ENCODE results near the gene SURF4. TPM values are rescaled to one million over a fixed set of nuclear protein-coding genes. Genes with fewer than 3 reads are reported as not detected.

SURF4 gene
- total RNA-seq, 1 experiment from 2014 or later = 171 TPM

GRCh38 chr9:133347985-133348717 lies 27.7 kb downstream of the SURF4 start, which contains the start of the genes MED22 and RPL7A (continued):
- TF ChIP-seq ZBTB43 (CRISPR knock-in tag; IDR thresholded peaks at IDR 0.05) (peak; percentile 43; the same call in 1 of the 2 replicates), CREM (CRISPR knock-in tag; IDR thresholded peaks at IDR 0.05) (peak; percentile 69; the same call in 1 of the 2 replicates), ZNF425 (CRISPR knock-in tag; conservative IDR thresholded peaks at IDR 0.05) (no peak), ARID4B (CRISPR knock-in tag; IDR thresholded peaks at IDR 0.05; ENCODE audit: borderline replicate concordance) (peak; percentile 62; the same call in 1 of the 2 replicates), ZNF396 (CRISPR knock-in tag; IDR thresholded peaks at IDR 0.05; ENCODE audit: borderline replicate concordance) (no peak), NR1H2 (CRISPR knock-in tag; IDR thresholded peaks at IDR 0.05) (no peak), MXD4 (CRISPR knock-in tag; IDR thresholded peaks at IDR 0.05; ENCODE audit: borderline replicate concordance) (no peak), FOXP4 (CRISPR knock-in tag; IDR thresholded peaks at IDR 0.05) (0 out of 2 replicates have a peak, but pooled peaks have one; percentile 12), SMAD4 (CRISPR knock-in tag; IDR thresholded peaks at IDR 0.05) (no peak), NFATC4 (CRISPR knock-in tag; IDR thresholded peaks at IDR 0.05) (peak; percentile 39; the same call in 1 of the 2 replicates), SP1 (CRISPR knock-in tag; conservative IDR thresholded peaks at IDR 0.05) (peak; percentile 54; the same call in 1 of the 2 replicates), FOXK1 (CRISPR knock-in tag; IDR thresholded peaks at IDR 0.05) (no peak), IRF1 (CRISPR knock-in tag; IDR thresholded peaks at IDR 0.05) (no peak), E2F1 (CRISPR knock-in tag; IDR thresholded peaks at IDR 0.05) (peak; percentile 69; the same call in 1 of the 2 replicates), KAT7 (CRISPR knock-in tag; IDR thresholded peaks at IDR 0.05; ENCODE audit: borderline replicate concordance) (peak; percentile 99), ESRRA (CRISPR knock-in tag; IDR thresholded peaks at IDR 0.05; ENCODE audit: borderline replicate concordance) (no peak), ZNF512 (CRISPR knock-in tag; IDR thresholded peaks at IDR 0.05; ENCODE audit: borderline replicate concordance) (no peak), ERG (CRISPR knock-in tag; IDR thresholded peaks at IDR 0.05) (no peak), RORB (CRISPR knock-in tag; IDR thresholded peaks at IDR 0.05) (no peak), PRRX2 (CRISPR knock-in tag; IDR thresholded peaks at IDR 0.05) (peak; percentile 79), ZSCAN18 (CRISPR knock-in tag; IDR thresholded peaks at IDR 0.05) (no peak)
